ENCODE measurements around the gene AOPEP. TPM values are rescaled to one million over a fixed set of nuclear protein-coding genes. Genes with fewer than 3 reads are reported as not detected.
A peak's percentile ranks its signal among the peaks of the same experiment; 100 is the strongest.
"Not testable (repeated sequence)": the region's sequence is repeated elsewhere in the genome, so short reads cannot be mapped to it uniquely, and the experiment has no call there.

AOPEP gene
- total RNA-seq, 5 donors from 2014 or later (not counting 1 experiment from before 2014, with no cell fraction given): 10.4 to 14.8 (median 11.3) TPM

DNA sequence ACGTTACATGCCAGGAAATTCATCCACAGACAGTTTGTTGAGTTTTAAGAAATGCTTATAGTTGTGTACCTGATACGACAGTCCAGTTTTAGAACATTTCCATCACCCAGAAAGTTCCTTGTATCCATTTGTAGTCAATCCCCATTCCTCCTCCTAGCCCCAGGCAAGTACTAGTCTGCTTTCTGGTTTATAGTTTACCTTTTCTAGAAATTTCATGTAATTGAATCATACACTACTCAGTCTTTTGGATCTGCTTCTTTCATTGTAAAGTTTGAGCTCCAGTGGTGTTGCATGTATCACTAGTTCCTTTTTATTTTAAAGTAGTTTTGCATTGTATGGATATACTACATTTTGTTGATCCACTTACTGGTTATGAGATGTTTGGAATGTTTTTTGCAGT is 291.2 kb downstream of the AOPEP start:
- Mint-ChIP-seq H3K4me1 (no peaks in the 10 kb centered on the region), H3K27ac (no peak overlapping the region), H3K4me3 (no peak overlapping the region), H3K9me3 (no peaks in the 10 kb centered on the region), H3K27me3 (no peaks in the 10 kb centered on the region), H3K36me3 (peaks cover 30% of the 10 kb centered on the region)
- DNase-seq (no peak), ATAC-seq (replicated peaks in 1 of 4) (no peak)
- Histone ChIP-seq H3K27ac (ENCODE audit: low read length) (no peak overlapping the region), H3K27me3 (replicated peaks in 1 of 2; ENCODE audit: control insufficient read depth in 2 of 2, extremely low read depth in 1 of 2, insufficient read depth in 2 of 2, low read length in 1 of 2) (no peaks in the 10 kb centered on the region), H3K4me3 (ENCODE audit: control insufficient read depth in 1 of 2, extremely low read depth in 1 of 2, low read length in 1 of 2) (no peak overlapping the region), H3K36me3 (ENCODE audit: control insufficient read depth in 2 of 2, extremely low read depth in 1 of 2, insufficient read depth in 1 of 2, low read length in 1 of 2) (no peaks in the 10 kb centered on the region), H3K9me3 (no peaks in the 10 kb centered on the region), H3K4me1 (ENCODE audit: control insufficient read depth in 1 of 2, extremely low read depth in 1 of 2, insufficient read depth in 2 of 2, low read length in 2 of 2) (no peaks in the 10 kb centered on the region)
- ChIA-PET CTCF (no interaction called here), POLR2A (no interaction called here)
- WGBS (ENCODE audit: insufficient coverage): no CpG with 5 or more reads among the region's 2 CpGs

DNA sequence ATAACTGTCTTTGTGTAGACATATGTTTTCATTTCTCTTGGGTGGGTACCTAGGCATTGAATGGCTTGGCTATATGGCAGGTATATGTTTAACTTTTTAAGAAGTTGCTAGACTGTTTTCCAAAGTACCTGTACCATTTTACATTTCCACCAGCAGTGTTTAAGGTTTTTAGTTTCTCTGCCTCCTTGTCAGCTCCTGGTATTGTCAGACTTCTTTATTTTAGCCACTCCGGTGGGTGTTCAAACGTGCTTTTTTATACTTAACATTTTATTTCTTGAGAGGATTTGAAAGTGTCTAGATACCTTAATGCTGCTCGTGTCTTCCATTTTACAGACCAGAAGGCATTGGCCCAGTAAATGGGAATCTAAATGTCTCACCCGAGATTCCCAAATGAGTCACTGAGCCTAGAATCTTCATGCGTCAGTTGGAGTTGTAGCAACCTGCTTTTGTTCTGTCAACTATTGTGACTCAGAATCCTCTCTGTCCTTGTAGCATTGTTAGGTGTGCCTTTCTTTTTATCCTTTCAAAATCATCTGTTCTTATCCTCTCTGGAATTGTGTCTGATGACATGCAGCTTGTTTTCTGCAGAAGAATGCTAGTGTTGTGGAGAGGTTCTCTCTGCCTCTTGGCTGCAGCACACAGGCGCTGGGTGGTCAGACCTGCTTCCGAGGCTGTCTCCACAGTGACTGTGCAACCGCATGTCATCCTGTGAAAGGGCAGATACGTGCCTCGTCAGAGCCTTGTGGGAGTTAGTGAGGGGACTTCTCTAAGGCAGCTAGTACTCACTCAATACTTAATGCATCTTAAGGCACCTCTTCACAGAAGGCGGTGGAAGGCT is 291.8 kb downstream of the AOPEP start:
- Mint-ChIP-seq H3K4me1 (no peaks in the 10 kb centered on the region), H3K27me3 (no peaks in the 10 kb centered on the region), H3K27ac (no peak overlapping the region), H3K4me3 (no peak overlapping the region), H3K9me3 (no peaks in the 10 kb centered on the region), H3K36me3 (peaks cover 35% of the 10 kb centered on the region)
- DNase-seq: peak in 1 of 35 experiments; percentile 12
- no peak overlapping the region for H3K27ac ChIP-seq (ENCODE audit: low read length)
- H3K4me1 ChIP-seq (ENCODE audit: control insufficient read depth in 1 of 2, extremely low read depth in 1 of 2, insufficient read depth in 2 of 2, low read length in 2 of 2): no peaks in the 10 kb centered on the region
- CTCF ChIA-PET: no interaction called here
- no peaks in the 10 kb centered on the region for H3K27me3 ChIP-seq (replicated peaks in 1 of 2; ENCODE audit: control insufficient read depth in 2 of 2, extremely low read depth in 1 of 2, insufficient read depth in 2 of 2, low read length in 1 of 2)
- ATAC-seq (replicated peaks in 1 of 4): no peak
- no peaks in the 10 kb centered on the region for H3K9me3 ChIP-seq
- H3K36me3 ChIP-seq (ENCODE audit: control insufficient read depth in 2 of 2, extremely low read depth in 1 of 2, insufficient read depth in 1 of 2, low read length in 1 of 2): no peaks in the 10 kb centered on the region
- H3K4me3 ChIP-seq (ENCODE audit: control insufficient read depth in 1 of 2, extremely low read depth in 1 of 2, low read length in 1 of 2): no peak overlapping the region
- 86% methylated on average over 2 of the region's 11 CpGs for WGBS (ENCODE audit: insufficient coverage)
- POLR2A ChIA-PET: no interaction called here

DNA sequence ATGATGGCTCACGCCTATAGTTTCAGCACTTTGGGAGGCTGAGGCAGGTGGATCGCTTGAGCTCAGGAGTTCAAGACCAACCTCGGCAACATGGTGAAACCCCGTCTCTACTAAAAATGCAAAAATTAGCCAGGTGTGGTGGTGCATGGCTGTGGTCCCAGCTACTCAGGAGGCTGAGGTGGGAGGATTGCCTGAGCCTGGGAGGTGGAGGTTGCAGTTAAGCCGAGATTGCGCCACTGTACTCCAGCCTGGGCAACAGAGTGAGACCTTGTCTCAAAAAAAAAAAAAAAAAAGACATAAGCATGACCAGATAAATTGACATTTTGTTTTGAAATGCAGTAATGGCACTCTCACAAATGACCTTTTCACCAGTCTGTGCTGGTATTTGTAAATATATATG is 294.1 kb downstream of the AOPEP start:
- not testable (repeated sequence) for H3K27ac Mint-ChIP-seq
- 100% methylated on average over 3 of the region's 6 CpGs for WGBS (ENCODE audit: insufficient coverage)

DNA sequence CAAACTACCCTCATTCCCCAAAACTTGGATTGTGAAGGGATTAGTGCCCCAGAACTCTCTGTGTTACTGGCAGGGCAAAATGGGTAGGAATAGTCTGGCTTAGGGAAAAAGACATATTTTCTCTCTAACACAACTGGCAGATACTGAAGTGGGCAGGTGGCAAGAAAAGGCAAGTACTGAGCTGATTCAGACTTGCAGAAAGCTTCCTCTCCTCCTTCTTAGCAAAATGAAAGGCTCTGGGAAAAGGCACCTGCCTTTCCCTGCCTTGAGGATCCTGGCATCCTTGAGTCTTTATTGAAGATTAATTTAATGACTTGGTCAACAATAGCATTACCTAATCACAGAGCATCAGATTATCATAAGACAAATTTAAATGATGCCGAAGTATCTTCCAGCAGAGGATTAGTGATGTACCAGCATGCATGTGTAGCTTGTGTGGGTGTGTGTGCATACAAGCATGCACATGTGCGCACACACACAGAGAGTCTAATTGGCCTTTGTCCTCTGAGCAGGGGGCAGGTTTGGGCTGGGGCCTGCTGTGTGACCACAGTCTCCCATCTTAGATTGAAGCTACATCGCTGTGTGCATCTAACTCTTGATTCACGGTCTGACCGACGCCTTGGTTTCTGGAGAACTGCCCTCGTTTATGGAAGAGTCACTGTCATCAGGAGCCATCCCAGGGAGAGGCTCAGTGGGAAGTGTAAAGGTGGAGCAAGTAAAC is 294.8 kb downstream of the AOPEP start:
- H3K36me3 Mint-ChIP-seq: peaks cover 37% of the 10 kb centered on the region
- WGBS (ENCODE audit: insufficient coverage): 93% methylated on average over 6 of the region's 7 CpGs
- ChIA-PET CTCF (no interaction called here), POLR2A (no interaction called here)
- Histone ChIP-seq H3K27me3 (replicated peaks in 1 of 2; ENCODE audit: control insufficient read depth in 2 of 2, extremely low read depth in 1 of 2, insufficient read depth in 2 of 2, low read length in 1 of 2) (no peaks in the 10 kb centered on the region), H3K9me3 (no peaks in the 10 kb centered on the region), H3K4me3 (ENCODE audit: control insufficient read depth in 1 of 2, extremely low read depth in 1 of 2, low read length in 1 of 2) (no peak overlapping the region), H3K4me1 (ENCODE audit: control insufficient read depth in 1 of 2, extremely low read depth in 1 of 2, insufficient read depth in 2 of 2, low read length in 2 of 2) (no peaks in the 10 kb centered on the region), H3K27ac (ENCODE audit: low read length) (no peak overlapping the region), H3K36me3 (ENCODE audit: control insufficient read depth in 2 of 2, extremely low read depth in 1 of 2, insufficient read depth in 1 of 2, low read length in 1 of 2) (no peaks in the 10 kb centered on the region)
- H3K4me3 Mint-ChIP-seq: no peak overlapping the region
- DNase-seq (no peak), ATAC-seq (replicated peaks in 1 of 4) (no peak)
- H3K9me3 Mint-ChIP-seq: no peaks in the 10 kb centered on the region
- H3K27ac Mint-ChIP-seq: no peak overlapping the region
- no peaks in the 10 kb centered on the region for H3K27me3 Mint-ChIP-seq
- H3K4me1 Mint-ChIP-seq: no peaks in the 10 kb centered on the region

More for the DNA sequence above, 294.1 kb downstream of the AOPEP start:
- H3K36me3 Mint-ChIP-seq: peaks cover 37% of the 10 kb centered on the region
- H3K4me3 Mint-ChIP-seq; H3K4me1 Mint-ChIP-seq; H3K9me3 Mint-ChIP-seq; DNase-seq; H3K27me3 ChIP-seq (replicated peaks in 1 of 2; ENCODE audit: control insufficient read depth in 2 of 2, extremely low read depth in 1 of 2, insufficient read depth in 2 of 2, low read length in 1 of 2); POLR2A ChIA-PET; H3K4me1 ChIP-seq (ENCODE audit: control insufficient read depth in 1 of 2, extremely low read depth in 1 of 2, insufficient read depth in 2 of 2, low read length in 2 of 2); H3K36me3 ChIP-seq (ENCODE audit: control insufficient read depth in 2 of 2, extremely low read depth in 1 of 2, insufficient read depth in 1 of 2, low read length in 1 of 2); H3K27ac ChIP-seq (ENCODE audit: low read length); ATAC-seq (replicated peaks in 1 of 4); H3K4me3 ChIP-seq (ENCODE audit: control insufficient read depth in 1 of 2, extremely low read depth in 1 of 2, low read length in 1 of 2); H3K27me3 Mint-ChIP-seq; H3K9me3 ChIP-seq; CTCF ChIA-PET: not testable (repeated sequence)

DNA sequence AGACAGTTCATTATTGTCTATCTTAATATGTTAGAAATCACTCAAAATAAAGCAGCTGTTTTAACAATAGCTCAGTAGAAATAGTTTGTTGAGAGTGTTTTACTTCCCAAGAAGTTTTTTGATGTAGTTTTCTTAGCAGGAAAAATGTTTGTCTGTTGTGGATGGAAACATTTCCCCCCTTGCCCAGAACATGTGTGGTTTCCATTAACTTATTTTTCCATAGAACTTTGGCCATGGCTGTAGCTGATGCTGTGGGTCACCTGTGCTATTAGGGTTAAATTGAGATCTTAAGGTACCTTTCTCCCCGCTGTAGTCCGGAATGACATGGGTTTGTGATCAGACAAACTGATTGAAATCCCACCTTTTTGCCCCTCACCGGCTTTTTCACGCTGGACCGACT is 296.2 kb downstream of the AOPEP start:
- Mint-ChIP-seq H3K27ac (no peak overlapping the region), H3K9me3 (no peaks in the 10 kb centered on the region), H3K4me1 (no peaks in the 10 kb centered on the region), H3K36me3 (peaks cover 33% of the 10 kb centered on the region), H3K4me3 (no peak overlapping the region), H3K27me3 (no peaks in the 10 kb centered on the region)
- Histone ChIP-seq H3K36me3 (ENCODE audit: control insufficient read depth in 2 of 2, extremely low read depth in 1 of 2, insufficient read depth in 1 of 2, low read length in 1 of 2) (no peaks in the 10 kb centered on the region), H3K4me1 (ENCODE audit: control insufficient read depth in 1 of 2, extremely low read depth in 1 of 2, insufficient read depth in 2 of 2, low read length in 2 of 2) (no peaks in the 10 kb centered on the region), H3K9me3 (no peaks in the 10 kb centered on the region), H3K27ac (ENCODE audit: low read length) (no peak overlapping the region), H3K4me3 (ENCODE audit: control insufficient read depth in 1 of 2, extremely low read depth in 1 of 2, low read length in 1 of 2) (no peak overlapping the region), H3K27me3 (replicated peaks in 1 of 2; ENCODE audit: control insufficient read depth in 2 of 2, extremely low read depth in 1 of 2, insufficient read depth in 2 of 2, low read length in 1 of 2) (no peaks in the 10 kb centered on the region)
- 100% methylated on average over 1 of the region's 5 CpGs for WGBS (ENCODE audit: insufficient coverage)
- CTCF ChIA-PET: no interaction called here
- POLR2A ChIA-PET: no interaction called here
- DNase-seq (no peak), ATAC-seq (replicated peaks in 1 of 4) (no peak)

DNA sequence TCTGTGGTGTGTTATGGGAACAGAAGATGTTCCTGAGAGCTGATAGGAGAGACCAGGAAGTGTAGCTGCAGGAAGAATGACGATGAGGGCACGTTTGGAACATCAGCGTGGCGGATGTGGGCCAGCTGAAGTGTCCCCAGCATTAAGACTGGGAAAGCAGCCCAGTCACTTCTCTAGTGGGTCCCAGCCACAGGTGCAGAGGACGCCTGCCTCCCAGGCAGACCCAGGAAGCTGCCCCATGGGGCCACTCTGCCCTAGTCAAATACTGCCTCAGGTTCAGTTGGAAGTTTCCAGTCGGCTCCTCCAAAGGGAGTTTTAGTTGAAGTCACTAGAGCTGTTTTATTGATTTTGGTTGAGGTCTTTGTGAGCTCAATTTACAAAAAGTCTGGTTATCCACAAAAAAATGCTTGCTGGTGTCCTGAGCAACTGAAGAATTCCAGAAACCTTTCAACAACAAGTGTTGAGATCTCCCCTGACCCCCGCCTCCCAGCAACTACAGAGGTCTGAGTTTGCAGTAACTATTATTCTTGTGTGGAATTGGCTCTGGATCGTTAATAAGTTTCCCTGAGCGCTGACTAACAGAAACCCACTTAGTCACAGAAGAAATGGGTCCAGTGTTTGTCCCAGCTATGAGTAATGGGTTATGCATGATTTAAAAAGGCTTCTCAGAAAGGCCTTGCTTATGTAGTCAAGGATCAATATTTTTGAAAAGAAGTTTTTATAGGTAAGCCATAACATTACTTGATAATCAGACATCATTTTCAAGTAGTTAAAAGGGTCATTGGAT is 296.9 kb downstream of the AOPEP start:
- H3K4me1 ChIP-seq (ENCODE audit: control insufficient read depth in 1 of 2, extremely low read depth in 1 of 2, insufficient read depth in 2 of 2, low read length in 2 of 2): no peaks in the 10 kb centered on the region

More for the DNA sequence above, 296.9 kb downstream of the AOPEP start:
- Mint-ChIP-seq H3K4me1 (no peaks in the 10 kb centered on the region), H3K36me3 (peaks cover 31% of the 10 kb centered on the region), H3K9me3 (no peaks in the 10 kb centered on the region), H3K27me3 (no peaks in the 10 kb centered on the region), H3K4me3 (no peak overlapping the region), H3K27ac (no peak overlapping the region)
- Histone ChIP-seq H3K4me3 (ENCODE audit: control insufficient read depth in 1 of 2, extremely low read depth in 1 of 2, low read length in 1 of 2) (no peak overlapping the region), H3K36me3 (ENCODE audit: control insufficient read depth in 2 of 2, extremely low read depth in 1 of 2, insufficient read depth in 1 of 2, low read length in 1 of 2) (no peaks in the 10 kb centered on the region), H3K27ac (ENCODE audit: low read length) (no peak overlapping the region), H3K9me3 (no peaks in the 10 kb centered on the region), H3K27me3 (replicated peaks in 1 of 2; ENCODE audit: control insufficient read depth in 2 of 2, extremely low read depth in 1 of 2, insufficient read depth in 2 of 2, low read length in 1 of 2) (no peaks in the 10 kb centered on the region)
- POLR2A ChIA-PET: no interaction called here
- 100% methylated on average over 5 of the region's 9 CpGs for WGBS (ENCODE audit: insufficient coverage)
- ATAC-seq (replicated peaks in 1 of 4): no peak
- DNase-seq: no peak
- CTCF ChIA-PET: no interaction called here

Data from T-cell (primary cell).